Activated CD4-positive, CD25-positive, alpha-beta regulatory T cell treated with anti-CD3 and anti-CD28 coated beads, Interleukin-2, amount 50 U/mL, for 24 hours (primary cell): ENCODE data around the gene ANKK1.
A peak's percentile ranks its signal among the peaks of the same experiment; 100 is the strongest.

Source experiments
- ATAC-seq, 2 donors: fragments of 150-1000 bp; cut with Tn5 transposase; one replicate each; pipeline ENCODE4 v1.10.0; 2021; ENCODE audit warnings: mild to moderate bottlenecking in 1 of 2, moderate library complexity in 1 of 2

The ANKK1 gene

GRCh38 chr11:113409526-113409925 lies 21.9 kb downstream of the ANKK1 start:
- ATAC-seq = no peak

- ATAC-seq = no peak
Measured at GRCh38 chr11:113410414-113411135, 23.0 kb downstream of the ANKK1 start.

- no peak for ATAC-seq
Measured at GRCh38 chr11:113411536-113411935, 24.0 kb downstream of the ANKK1 start.

GRCh38 chr11:113412675-113413074 lies 25.1 kb downstream of the ANKK1 start:
- no peak for ATAC-seq

GRCh38 chr11:113415343-113415742 lies 27.8 kb downstream of the ANKK1 start:
- no peak for ATAC-seq

- peak in 1 of 2 donors; percentile 33 for ATAC-seq
Measured at GRCh38 chr11:113417428-113417827, 29.8 kb downstream of the ANKK1 start.

GRCh38 chr11:113419454-113420003 lies 31.9 kb downstream of the ANKK1 start:
- no peak for ATAC-seq

GRCh38 chr11:113420808-113421207 lies 33.2 kb downstream of the ANKK1 start:
- no peak for ATAC-seq

- no peak for ATAC-seq
Measured at GRCh38 chr11:113426686-113427085, 39.1 kb downstream of the ANKK1 start.

- ATAC-seq = no peak
Measured at GRCh38 chr11:113431746-113432145, 44.2 kb downstream of the ANKK1 start.

GRCh38 chr11:113435190-113435968 lies 47.8 kb downstream of the ANKK1 start:
- ATAC-seq = no peak

- ATAC-seq = no peak
Measured at GRCh38 chr11:113436672-113437252, 49.2 kb downstream of the ANKK1 start.

- ATAC-seq = no peak
Measured at GRCh38 chr11:113440816-113441215, 53.2 kb downstream of the ANKK1 start.

GRCh38 chr11:113444502-113445123 lies 57.0 kb downstream of the ANKK1 start:
- no peak for ATAC-seq

GRCh38 chr11:113446112-113446511 lies 58.5 kb downstream of the ANKK1 start:
- ATAC-seq = peak; percentile 67 to 72

- ATAC-seq = no peak
Measured at GRCh38 chr11:113446938-113447337, 59.4 kb downstream of the ANKK1 start.

- ATAC-seq = no peak
Measured at GRCh38 chr11:113447621-113448315, 60.2 kb downstream of the ANKK1 start.

GRCh38 chr11:113448316-113448677 lies 60.7 kb downstream of the ANKK1 start:
- ATAC-seq = no peak

- no peak for ATAC-seq
Measured at GRCh38 chr11:113449743-113450142, 62.2 kb downstream of the ANKK1 start.
